HG02763 (cell line): Measurements from ENCODE around the gene TPK1.
"Not testable (repeated sequence)": the region's sequence is repeated elsewhere in the genome, so short reads cannot be mapped to it uniquely, and the experiment has no call there.

Source experiments
- ATAC-seq: cut with Tn5 transposase; IDR thresholded peaks from one replicate; pipeline ENCODE4 v1.9.1; 2021; ENCODE audit warnings: mild to moderate bottlenecking, moderate library complexity; ENCODE audit not compliant: unreplicated experiment

TPK1 gene

GRCh38 chr7:144824360-144824759 lies 11.5 kb downstream of the TPK1 start:
- no peak for ATAC-seq

- no peak for ATAC-seq
Observed at GRCh38 chr7:144822223-144822622, 13.6 kb downstream of the TPK1 start.

- peak; percentile 41 for ATAC-seq
Observed at GRCh38 chr7:144821067-144821466, 14.8 kb downstream of the TPK1 start.

GRCh38 chr7:144820552-144820951 lies 15.3 kb downstream of the TPK1 start:
- ATAC-seq = no peak

GRCh38 chr7:144819566-144819965 lies 16.3 kb downstream of the TPK1 start:
- ATAC-seq = no peak

- peak; percentile 69 for ATAC-seq
Observed at GRCh38 chr7:144818511-144818910, 17.3 kb downstream of the TPK1 start.

- ATAC-seq = no peak
Observed at GRCh38 chr7:144817001-144817400, 18.9 kb downstream of the TPK1 start.

- ATAC-seq = no peak
Observed at GRCh38 chr7:144814299-144814698, 21.6 kb downstream of the TPK1 start.

- ATAC-seq = peak; percentile 93
Observed at GRCh38 chr7:144812379-144813283, 23.2 kb downstream of the TPK1 start.

- ATAC-seq = no peak
Observed at GRCh38 chr7:144805627-144806239, 30.1 kb downstream of the TPK1 start.

GRCh38 chr7:144800678-144801436 lies 35.0 kb downstream of the TPK1 start:
- ATAC-seq = not testable (repeated sequence)

GRCh38 chr7:144796919-144797318 lies 38.9 kb downstream of the TPK1 start:
- no peak for ATAC-seq

GRCh38 chr7:144792050-144792449 lies 43.8 kb downstream of the TPK1 start:
- ATAC-seq = no peak

GRCh38 chr7:144791488-144791887 lies 44.4 kb downstream of the TPK1 start:
- no peak for ATAC-seq

GRCh38 chr7:144787127-144787526 lies 48.7 kb downstream of the TPK1 start:
- ATAC-seq = no peak

- ATAC-seq = no peak
Observed at GRCh38 chr7:144786522-144786921, 49.3 kb downstream of the TPK1 start.

- no peak for ATAC-seq
Observed at GRCh38 chr7:144786079-144786478, 49.8 kb downstream of the TPK1 start.

GRCh38 chr7:144785521-144785920 lies 50.3 kb downstream of the TPK1 start:
- no peak for ATAC-seq

- ATAC-seq = no peak
Observed at GRCh38 chr7:144784943-144785342, 50.9 kb downstream of the TPK1 start.

- no peak for ATAC-seq
Observed at GRCh38 chr7:144784441-144784840, 51.4 kb downstream of the TPK1 start.

- ATAC-seq = no peak
Observed at GRCh38 chr7:144782883-144783282, 53.0 kb downstream of the TPK1 start.
